Esophagus squamous epithelium (tissue), 5 donors: ENCODE results near the gene ANO3. TPM values are rescaled to one million over a fixed set of nuclear protein-coding genes. Genes with fewer than 3 reads are reported as not detected.
A peak's percentile ranks its signal among the peaks of the same experiment; 100 is the strongest.

Experiments used
- DNase-seq: peaks from one replicate; lab custom pipeline; 2025; lab: John Stamatoyannopoulos, UW
- H3K27ac ChIP-seq, 4 donors: fragments of 200-600 bp; sonication (generic); one replicate each; pipeline ENCODE4 v1.5.1; 2016 to 2019; ENCODE audit warnings: mild to moderate bottlenecking in 1 of 4
- H3K27me3 ChIP-seq, 4 donors: fragments of 200-600 bp; sonication (generic); 1 replicate in 3 of 4; 2 replicates in 1 of 4; pipeline versions ENCODE4 v1.5.1 to v1.6.0; 2017 to 2021; ENCODE audit warnings: antibody characterized with exemption in 1 of 4
- H3K36me3 ChIP-seq, 3 donors: fragments of 200-600 bp; sonication (generic); one replicate each; pipeline ENCODE4 v1.5.1; 2016 to 2019
- H3K4me1 ChIP-seq, 3 donors: fragments of 200-600 bp; sonication (generic); one replicate each; pipeline ENCODE4 v1.5.1; 2017 to 2019
- H3K4me3 ChIP-seq, 4 donors: fragments of 200-600 bp; sonication (generic); 1 replicate in 3 of 4; 2 replicates in 1 of 4; pipeline ENCODE4 v1.5.1; 2016 to 2019; ENCODE audit warnings: mild to moderate bottlenecking in 2 of 4, moderate library complexity in 1 of 4
- H3K9me3 ChIP-seq, 3 donors: fragments of 200-600 bp; sonication (generic); one replicate each; pipeline ENCODE4 v1.5.1; 2016 to 2019
- CTCF ChIP-seq, 6 experiments: fragments of 450-650 bp in 4 of 6; fragments of 200-600 bp in 2 of 6; sonication (generic) in 2 of 6; IDR thresholded peaks; one replicate each; pipeline ENCODE4 v1.5.1; 2016 to 2019; ENCODE audit warnings: antibody characterized with exemption in 6 of 6, mild to moderate bottlenecking in 4 of 6, moderate library complexity in 4 of 6
- POLR2A ChIP-seq, 4 donors: fragments of 450-650 bp; IDR thresholded peaks; one replicate each; pipeline ENCODE4 v1.6.1; 2017; ENCODE audit warnings: antibody characterized with exemption in 4 of 4, mild to moderate bottlenecking in 4 of 4, moderate library complexity in 3 of 4
- WGBS, 2 donors: methylation state at CpG; one replicate each; pipeline ENCODE4 v1.1.5; 2018; 5-methylcytosine and 5-hydroxymethylcytosine counted together
- intact Hi-C: fragments of 100-400 bp; cut with DNase I; formaldehyde crosslinking; loops from one replicate; pipeline ENCODE4 v1.15.0; 2022
- total RNA-seq, 4 donors: library from RNA; depleted of rRNA; stranded (reverse); fragments of >200 nt; gene quantifications; one replicate each; pipeline ENCODE4 v1.1.0, GENCODE V29; 2016
- donor health status: DM: yes; HTN: yes; CAD: no.

Gene ANO3
- total RNA-seq, 4 donors from 2014 or later: not detected

DNA sequence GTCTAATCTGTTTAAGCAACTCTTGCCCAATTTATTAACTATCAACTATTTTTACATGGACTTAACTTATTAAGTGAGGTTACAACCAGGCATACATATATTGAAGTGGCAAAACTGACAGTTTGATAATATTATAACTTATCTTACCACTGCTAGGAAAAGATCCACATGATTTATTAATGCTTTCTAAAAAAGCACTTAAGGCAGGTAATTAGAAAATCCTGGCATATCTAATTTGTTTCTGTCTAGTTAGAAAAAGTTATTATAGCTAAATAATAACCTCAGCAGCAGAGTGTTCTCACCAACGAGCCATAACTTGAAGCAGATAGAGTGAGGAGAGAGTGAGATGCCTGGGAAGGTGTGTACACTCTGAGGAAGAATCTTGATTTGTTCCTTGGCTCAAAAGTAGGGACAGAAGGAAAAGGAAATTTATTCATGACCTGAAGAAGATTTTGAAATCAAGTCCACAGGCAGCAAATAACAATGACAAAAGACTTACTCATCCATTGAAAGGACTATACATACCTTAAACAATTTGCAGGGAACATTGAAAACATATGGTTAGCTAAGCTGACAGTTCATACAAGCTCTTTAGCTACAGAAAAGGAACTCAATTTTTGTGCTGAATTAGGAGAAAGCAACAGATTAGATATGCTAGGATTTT lies 247.2 kb downstream of the ANO3 start:
- no peak for DNase-seq
- H3K27ac ChIP-seq: peak overlapping the region in 2 of 4 donors; percentile 21 to 30
- 25 to 33% methylated on average over 1 of the region's 1 CpG for WGBS, 2 donors

DNA sequence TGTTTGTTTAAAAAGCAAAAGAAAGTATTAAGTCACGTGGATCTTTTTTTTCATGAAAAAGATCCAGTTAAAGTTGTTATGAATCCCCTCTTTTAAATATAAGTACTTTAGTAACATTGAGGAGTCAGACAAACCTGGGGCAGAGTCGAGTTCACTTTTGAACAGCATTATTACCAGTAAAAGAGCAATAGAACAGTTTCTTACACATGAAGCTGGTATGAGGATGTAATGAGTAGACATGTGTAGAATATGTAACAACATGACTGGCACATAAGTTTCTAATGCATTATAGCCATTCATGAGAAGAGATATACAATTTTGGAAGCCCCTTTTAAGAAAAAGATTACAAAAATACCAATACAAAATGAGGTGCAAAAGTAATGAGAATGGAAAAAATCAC lies 247.8 kb downstream of the ANO3 start:
- Histone ChIP-seq H3K4me3 (no peak overlapping the region), H3K9me3 (no peaks in the 10 kb centered on the region), H3K27ac (peak overlapping the region in 2 of 4 donors; percentile 21 to 30), H3K27me3 (no peaks in the 10 kb centered on the region), H3K4me1 (peaks cover 0 to 42% (median 3%) of the 10 kb centered on the region in 3 donors), H3K36me3 (no peaks in the 10 kb centered on the region)
- DNase-seq: no peak
- intact Hi-C loops: no loop called here
- 32 to 50% methylated on average over 2 of the region's 2 CpGs for WGBS, 2 donors
- TF ChIP-seq POLR2A (IDR thresholded peaks at IDR 0.05) (no peak), CTCF (IDR thresholded peaks at IDR 0.05) (no peak)

More for the DNA sequence above, 247.2 kb downstream of the ANO3 start:
- Histone ChIP-seq H3K9me3 (no peaks in the 10 kb centered on the region), H3K27me3 (no peaks in the 10 kb centered on the region), H3K36me3 (no peaks in the 10 kb centered on the region), H3K4me1 (peaks cover 0 to 36% (median 2%) of the 10 kb centered on the region in 3 donors), H3K4me3 (no peak overlapping the region)
- TF ChIP-seq POLR2A (IDR thresholded peaks at IDR 0.05) (no peak), CTCF (IDR thresholded peaks at IDR 0.05) (no peak)
- intact Hi-C loops: no loop called here

DNA sequence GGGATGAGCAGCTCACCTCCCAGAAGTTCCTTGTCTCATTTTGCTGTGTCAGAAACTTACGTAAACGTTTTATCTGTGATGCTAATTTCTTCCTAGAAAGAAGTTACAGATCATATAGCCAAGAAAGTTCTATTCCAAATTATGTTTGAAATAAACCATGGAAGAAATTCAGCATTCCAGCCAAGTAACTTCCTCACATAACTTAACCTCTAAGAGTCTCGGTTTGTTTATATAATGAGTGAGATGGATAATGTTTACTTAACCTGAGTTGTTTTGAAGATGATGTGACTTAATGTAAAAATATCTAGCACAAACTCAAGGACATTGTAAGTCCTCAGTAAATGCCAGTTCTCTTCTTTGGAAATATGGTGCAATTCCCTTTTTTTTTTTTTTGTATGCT lies 249.0 kb downstream of the ANO3 start:
- no peak for TF ChIP-seq CTCF (IDR thresholded peaks at IDR 0.05)
- no peak for TF ChIP-seq POLR2A (IDR thresholded peaks at IDR 0.05)
- H3K27me3 ChIP-seq: no peaks in the 10 kb centered on the region
- DNase-seq: no peak
- H3K4me1 ChIP-seq: peaks cover 0 to 41% (median 3%) of the 10 kb centered on the region in 3 donors
- no peaks in the 10 kb centered on the region for H3K36me3 ChIP-seq
- H3K9me3 ChIP-seq: no peaks in the 10 kb centered on the region
- no peak overlapping the region for H3K4me3 ChIP-seq
- intact Hi-C loops: no loop called here
- 44 to 51% methylated on average over 3 of the region's 3 CpGs for WGBS, 2 donors
- no peak overlapping the region for H3K27ac ChIP-seq

DNA sequence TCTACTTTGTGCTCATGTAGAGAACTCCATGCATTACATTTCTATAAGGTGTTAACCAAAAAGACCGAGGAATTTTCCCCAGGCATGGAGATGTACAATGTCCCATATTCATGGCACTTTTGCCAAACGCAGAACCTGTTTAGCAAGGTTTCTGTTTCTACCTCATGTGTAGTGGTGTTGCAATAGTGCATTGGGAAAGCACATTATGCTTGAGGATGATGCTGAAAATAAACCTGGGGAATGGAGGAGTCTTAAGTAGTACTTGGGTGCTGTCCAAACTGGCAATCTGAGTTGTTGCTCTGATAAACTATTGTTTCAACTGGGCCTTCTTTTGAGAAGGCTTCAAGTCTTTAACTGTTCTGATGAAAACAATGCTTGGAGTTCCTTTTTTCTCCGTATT lies 251.6 kb downstream of the ANO3 start:
- no peaks in the 10 kb centered on the region for H3K9me3 ChIP-seq
- no peak for TF ChIP-seq POLR2A (IDR thresholded peaks at IDR 0.05)
- no peak for TF ChIP-seq CTCF (IDR thresholded peaks at IDR 0.05)
- H3K27me3 ChIP-seq: no peaks in the 10 kb centered on the region
- H3K4me1 ChIP-seq: peaks cover 0 to 38% (median 3%) of the 10 kb centered on the region in 3 donors
- no peak for DNase-seq
- 52 to 60% methylated on average over 3 of the region's 3 CpGs for WGBS, 2 donors
- intact Hi-C loops: no loop called here
- H3K36me3 ChIP-seq: no peaks in the 10 kb centered on the region
- H3K27ac ChIP-seq: peak overlapping the region in 1 of 4 donors; percentile 57
- H3K4me3 ChIP-seq: no peak overlapping the region

DNA sequence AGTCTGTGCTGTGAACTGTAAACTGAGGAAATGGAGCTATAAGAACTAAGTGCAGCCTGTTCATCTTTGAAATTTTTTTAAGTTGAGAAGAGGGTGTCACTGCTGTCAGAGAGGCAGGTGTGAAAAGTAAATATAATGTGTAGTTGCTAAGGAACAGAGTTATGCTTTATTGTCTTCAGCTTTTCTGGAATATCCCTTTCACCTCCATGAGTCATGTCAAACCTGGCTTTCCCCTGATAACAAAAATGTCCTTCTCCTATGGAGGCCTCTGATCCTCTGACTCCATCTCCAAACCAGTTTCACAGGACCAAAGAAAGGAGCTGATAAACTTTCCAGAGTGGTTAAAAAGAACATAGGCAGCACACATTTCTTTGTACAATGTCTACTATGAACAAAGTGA lies 252.9 kb downstream of the ANO3 start:
- Histone ChIP-seq H3K4me1 (peaks cover 0 to 25% (median 3%) of the 10 kb centered on the region in 3 donors), H3K36me3 (no peaks in the 10 kb centered on the region), H3K27me3 (no peaks in the 10 kb centered on the region), H3K27ac (peak overlapping the region in 1 of 4 donors; percentile 41), H3K4me3 (no peak overlapping the region), H3K9me3 (no peaks in the 10 kb centered on the region)
- intact Hi-C loops: no loop called here
- no peak for DNase-seq
- TF ChIP-seq CTCF (IDR thresholded peaks at IDR 0.05) (no peak), POLR2A (IDR thresholded peaks at IDR 0.05) (no peak)
